PC-3 (cell line): ENCODE measurements around the gene FUT8.

Experiments
- EZH2 ChIP-seq: fragments of 300-600 bp; sonication (generic); IDR thresholded peaks from one replicate; pipeline ENCODE4 v1.6.1; 2017; ENCODE audit warnings: antibody characterized with exemption, mild to moderate bottlenecking, low read length; ENCODE audit not compliant: unreplicated experiment
- EZH2phosphoT487 ChIP-seq: fragments of 300-600 bp; sonication (generic); IDR thresholded peaks from 2 replicates; pipeline ENCODE4 v1.6.1; 2018; ENCODE audit warnings: mild to moderate bottlenecking, antibody characterized with exemption, low read length, borderline replicate concordance
- TF ChIP-seq, protein P1 (sequence below): fragments of 300-600 bp; sonication (generic); conservative IDR thresholded peaks from 2 replicates; pipeline ENCODE4 v1.5.1; 2017; ENCODE audit warnings: antibody characterized with exemption, low read depth, mild to moderate bottlenecking, low read length

DNA sequence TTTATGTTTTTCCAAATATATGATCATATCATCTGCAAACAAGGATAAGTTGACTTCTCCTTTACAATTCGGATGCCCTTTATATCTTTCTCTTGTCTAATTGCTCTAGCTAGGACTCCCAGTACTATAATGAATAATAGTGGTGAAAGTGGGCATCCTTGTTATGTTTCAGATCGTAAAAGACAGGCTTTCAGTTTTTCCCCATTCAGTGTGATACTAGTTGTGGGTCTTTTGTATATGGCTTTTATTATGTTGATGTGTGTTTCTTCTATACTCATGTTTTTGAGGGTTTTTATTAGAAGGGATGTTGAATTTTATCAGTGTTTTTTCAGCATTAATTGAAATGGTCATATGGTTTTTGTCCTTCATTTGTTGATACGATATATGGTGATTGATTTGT, 97.3 kb downstream of the FUT8 start:
- TF ChIP-seq EZH2 = no peak
- TF ChIP-seq, protein P1, sequence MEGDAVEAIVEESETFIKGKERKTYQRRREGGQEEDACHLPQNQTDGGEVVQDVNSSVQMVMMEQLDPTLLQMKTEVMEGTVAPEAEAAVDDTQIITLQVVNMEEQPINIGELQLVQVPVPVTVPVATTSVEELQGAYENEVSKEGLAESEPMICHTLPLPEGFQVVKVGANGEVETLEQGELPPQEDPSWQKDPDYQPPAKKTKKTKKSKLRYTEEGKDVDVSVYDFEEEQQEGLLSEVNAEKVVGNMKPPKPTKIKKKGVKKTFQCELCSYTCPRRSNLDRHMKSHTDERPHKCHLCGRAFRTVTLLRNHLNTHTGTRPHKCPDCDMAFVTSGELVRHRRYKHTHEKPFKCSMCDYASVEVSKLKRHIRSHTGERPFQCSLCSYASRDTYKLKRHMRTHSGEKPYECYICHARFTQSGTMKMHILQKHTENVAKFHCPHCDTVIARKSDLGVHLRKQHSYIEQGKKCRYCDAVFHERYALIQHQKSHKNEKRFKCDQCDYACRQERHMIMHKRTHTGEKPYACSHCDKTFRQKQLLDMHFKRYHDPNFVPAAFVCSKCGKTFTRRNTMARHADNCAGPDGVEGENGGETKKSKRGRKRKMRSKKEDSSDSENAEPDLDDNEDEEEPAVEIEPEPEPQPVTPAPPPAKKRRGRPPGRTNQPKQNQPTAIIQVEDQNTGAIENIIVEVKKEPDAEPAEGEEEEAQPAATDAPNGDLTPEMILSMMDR = no peak
- TF ChIP-seq EZH2phosphoT487 = no peak
